ENCODE data around the gene EXO1. TPM values are rescaled to one million over a fixed set of nuclear protein-coding genes. Genes with fewer than 3 reads are reported as not detected.
"Not testable (repeated sequence)": the region's sequence is repeated elsewhere in the genome, so short reads cannot be mapped to it uniquely, and the experiment has no call there.

The EXO1 gene
- total RNA-seq, 2 donors from 2014 or later, result 0.29 TPM; not detected in 1

DNA sequence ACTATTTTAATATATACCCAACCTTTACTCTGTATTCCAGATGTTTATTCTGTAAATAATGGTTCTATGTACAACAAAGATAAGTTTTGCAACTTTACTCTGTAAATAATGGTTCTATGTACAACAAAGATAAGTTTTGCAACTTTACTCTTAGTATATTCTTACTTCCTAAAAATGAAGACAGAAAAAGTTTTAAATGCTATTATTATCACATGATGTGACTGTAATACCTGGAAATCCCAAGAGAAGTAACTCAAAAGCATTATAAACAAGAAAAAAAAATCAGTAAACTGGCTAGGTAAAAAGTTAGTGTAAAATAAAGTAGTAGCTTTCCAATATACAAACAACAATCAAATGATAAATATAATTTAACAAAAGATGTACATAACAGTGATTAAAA lies 18.5 kb upstream of the EXO1 start:
- no peak for DNase-seq (ENCODE audit: low spot score)
- intact Hi-C loops (cut with DNase I), result no loop called here

DNA sequence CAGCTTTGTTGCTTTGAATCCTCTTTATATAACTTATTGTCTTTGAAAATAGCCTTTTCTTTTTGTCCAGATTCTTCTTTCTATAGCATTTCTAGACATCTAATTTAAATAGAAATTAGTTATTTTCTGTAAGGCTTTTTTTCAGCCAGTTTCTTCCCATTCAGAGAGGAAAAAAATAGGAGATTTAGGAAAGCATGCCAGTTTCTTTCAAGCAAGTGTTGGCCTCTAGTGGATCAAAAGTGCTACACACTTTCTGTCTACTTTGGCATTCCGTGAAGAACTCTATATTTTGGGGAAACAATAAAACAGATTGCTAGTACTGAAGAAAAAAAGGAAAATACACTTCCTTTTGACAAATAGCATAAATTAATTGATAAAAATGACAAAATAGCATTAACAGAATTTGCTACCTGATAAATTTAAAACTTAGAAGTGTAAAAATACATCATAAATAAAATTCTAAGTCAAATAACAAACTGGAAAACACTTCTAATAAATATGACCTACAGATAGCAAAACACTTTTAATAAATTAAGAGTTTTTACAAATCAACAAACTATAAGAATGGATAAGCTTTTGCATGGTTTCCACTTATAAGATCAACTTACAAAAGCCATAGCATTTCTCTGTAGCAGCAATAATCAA lies 13.1 kb upstream of the EXO1 start:
- no peak for DNase-seq (ENCODE audit: low spot score)
- intact Hi-C loops (cut with DNase I), result no loop called here

DNA sequence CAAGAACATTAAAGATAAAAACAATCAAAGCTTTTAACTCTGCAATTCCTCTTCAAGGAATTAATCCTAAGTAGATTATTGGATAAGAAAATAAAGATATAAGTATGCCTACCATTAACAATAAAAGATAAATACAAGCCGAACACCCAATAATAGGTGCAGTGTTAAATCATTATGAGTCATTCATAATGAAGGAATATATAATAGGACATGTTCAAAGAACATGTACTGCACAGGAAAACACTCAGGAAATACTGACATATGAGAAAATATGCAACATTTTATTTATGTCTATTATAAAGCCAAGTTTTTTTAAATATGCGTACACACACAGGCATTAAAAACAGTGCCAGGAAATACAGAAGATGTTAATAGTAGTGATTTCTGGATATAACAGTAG lies 11.1 kb upstream of the EXO1 start:
- DNase-seq (ENCODE audit: low spot score), result no peak
- intact Hi-C loops (cut with DNase I), result no loop called here

GRCh38 chr1:241837416-241837815 lies 10.6 kb upstream of the EXO1 start:
- intact Hi-C loops (cut with DNase I), result no loop called here
- DNase-seq (ENCODE audit: low spot score), result no peak

GRCh38 chr1:241837901-241838300 lies 10.1 kb upstream of the EXO1 start:
- intact Hi-C loops (cut with DNase I), result no loop called here
- no peak for DNase-seq (ENCODE audit: low spot score)

GRCh38 chr1:241838897-241839296 lies 9.1 kb upstream of the EXO1 start:
- intact Hi-C loops (cut with DNase I), result no loop called here

GRCh38 chr1:241839369-241839979 lies 8.5 kb upstream of the EXO1 start:
- intact Hi-C loops (cut with DNase I), result no loop called here
- DNase-seq (ENCODE audit: low spot score), result no peak

More at GRCh38 chr1:241838897-241839296, 9.1 kb upstream of the EXO1 start:
- DNase-seq (ENCODE audit: low spot score), result no peak

DNA sequence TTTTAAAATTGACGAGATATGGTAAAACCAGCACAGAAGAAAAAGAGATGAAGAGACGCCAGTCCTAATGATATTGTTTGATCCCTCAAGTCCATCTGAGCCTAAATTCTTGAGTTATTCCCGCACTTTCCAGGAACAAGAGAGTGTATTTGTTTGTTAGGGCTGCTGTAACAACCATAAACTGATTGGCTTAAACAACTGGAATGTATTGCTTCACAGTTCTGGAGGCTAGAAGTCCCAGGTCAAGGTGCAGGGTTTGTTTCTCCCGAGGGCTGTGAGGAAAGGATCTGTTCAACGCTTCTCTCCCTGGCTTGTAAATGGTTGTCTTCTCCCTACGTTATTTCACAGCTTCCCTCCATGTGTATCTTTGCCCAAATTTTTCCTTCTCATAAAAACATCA lies 7.8 kb upstream of the EXO1 start:
- DNase-seq (ENCODE audit: low spot score), result no peak
- intact Hi-C loops (cut with DNase I), result no loop called here

DNA sequence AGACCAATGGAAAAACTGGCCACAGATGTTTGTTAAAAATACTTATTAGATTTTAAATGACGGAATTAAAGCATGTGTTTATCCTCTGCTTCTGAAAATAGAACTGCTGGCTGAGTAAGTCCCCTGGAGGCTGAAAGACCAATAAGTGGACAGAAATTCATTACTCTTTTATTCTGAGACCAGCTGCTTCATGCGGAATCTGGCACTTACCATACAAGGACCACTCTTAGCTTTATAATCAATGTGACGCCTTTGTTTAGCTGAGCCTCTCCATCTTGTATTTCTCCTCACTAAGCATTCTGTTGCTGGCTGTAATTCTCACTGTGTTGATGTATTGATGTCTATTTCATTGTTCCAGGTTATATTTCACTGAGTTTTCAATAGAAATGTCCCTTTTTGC lies 6.3 kb upstream of the EXO1 start:
- intact Hi-C loops (cut with DNase I), result no loop called here

GRCh38 chr1:241842565-241842964 lies 5.4 kb upstream of the EXO1 start:
- DNase-seq (ENCODE audit: low spot score), result no peak
- intact Hi-C loops (cut with DNase I), result no loop called here

More for the DNA sequence above, 6.3 kb upstream of the EXO1 start:
- DNase-seq (ENCODE audit: low spot score), result no peak

- intact Hi-C loops (cut with DNase I), result no loop called here
These were observed 3.4 kb upstream of the EXO1 start for GRCh38 chr1:241844593-241844992.

GRCh38 chr1:241846375-241846774 lies 1.6 kb upstream of the EXO1 start:
- no peak for DNase-seq (ENCODE audit: low spot score)
- intact Hi-C loops (cut with DNase I), result no loop called here

More at GRCh38 chr1:241844593-241844992, 3.4 kb upstream of the EXO1 start:
- DNase-seq (ENCODE audit: low spot score), result no peak

DNA sequence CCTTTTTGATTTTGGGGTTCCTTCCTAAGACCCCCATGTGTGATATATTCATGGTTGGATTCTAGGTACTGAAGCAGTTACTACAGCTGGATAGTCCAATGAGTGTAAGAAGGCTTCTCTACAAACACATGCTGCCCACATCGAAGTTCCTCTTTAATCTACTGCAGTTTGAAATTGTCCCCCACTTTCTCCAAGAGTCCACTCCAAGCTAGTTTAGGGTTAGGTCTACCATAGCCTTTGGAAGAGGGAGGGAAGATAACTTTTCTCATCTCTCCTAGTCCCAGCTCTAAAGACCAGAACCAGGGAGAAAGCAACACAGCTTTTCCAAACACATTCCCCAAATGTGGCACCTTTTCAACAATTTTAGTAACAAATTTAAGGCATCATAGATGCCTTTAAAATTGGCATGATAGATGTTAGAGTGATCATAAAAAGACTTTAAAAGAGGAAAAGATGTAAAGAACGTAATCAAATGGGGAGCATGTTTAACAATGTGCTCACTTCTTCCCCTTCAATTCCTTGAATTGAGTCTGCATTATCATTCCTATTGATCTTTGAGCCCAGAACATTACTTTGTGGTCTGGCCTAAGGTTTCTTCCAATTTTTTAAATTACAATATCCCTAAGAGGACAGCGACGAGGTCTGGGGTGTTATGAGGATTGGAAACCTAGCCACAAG lies 1.0 kb upstream of the EXO1 start:
- intact Hi-C loops (cut with DNase I), result no loop called here
- no peak for DNase-seq (ENCODE audit: low spot score)

- no peak for DNase-seq (ENCODE audit: low spot score)
- intact Hi-C loops (cut with DNase I), result no loop called here
These were observed 536 bp upstream of the EXO1 start for GRCh38 chr1:241847540-241847795.

GRCh38 chr1:241848686-241849344 lies 811 bp downstream of the EXO1 start:
- no peak for DNase-seq (ENCODE audit: low spot score)
- intact Hi-C loops (cut with DNase I), result no loop called here

- no peak for DNase-seq (ENCODE audit: low spot score)
- intact Hi-C loops (cut with DNase I), result no loop called here
These were observed 1.3 kb downstream of the EXO1 start for GRCh38 chr1:241849345-241849695.

DNA sequence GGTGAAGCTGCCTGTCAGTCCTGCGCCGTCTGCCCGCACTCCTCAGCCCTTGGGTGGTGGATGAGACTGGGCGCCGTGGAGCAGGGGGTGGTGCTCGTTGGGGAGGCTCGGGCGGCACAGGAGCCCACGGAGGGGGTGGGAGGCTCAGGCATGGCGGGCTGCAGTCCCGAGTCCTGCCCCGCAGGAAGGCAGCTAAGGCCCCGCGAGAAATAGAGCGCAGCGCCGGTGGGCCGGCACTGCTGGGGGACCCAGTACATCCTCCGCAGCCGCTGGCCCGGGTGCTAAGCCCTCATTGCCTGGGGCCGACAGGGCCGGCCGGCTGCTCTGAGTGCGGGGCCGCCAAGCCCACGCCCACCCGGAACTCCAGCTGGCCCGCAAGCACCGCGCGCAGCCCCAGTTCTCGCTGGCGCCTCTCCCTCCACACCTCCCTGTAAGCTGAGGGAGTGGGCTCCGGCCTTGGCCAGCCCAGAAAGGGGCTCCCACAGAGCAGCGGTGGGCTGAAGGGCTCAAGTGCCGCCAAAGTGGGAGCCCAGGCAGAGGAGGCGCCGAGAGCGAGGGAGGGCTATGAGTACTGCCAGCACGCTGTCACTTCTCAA lies 7.6 kb downstream of the EXO1 start:
- intact Hi-C loops (cut with DNase I), result loop anchor here in 1 of 2 donors (10.0 kb wide), 1 partner anchor 251 kb away; no protein-coding TSS in a partner anchor

DNA sequence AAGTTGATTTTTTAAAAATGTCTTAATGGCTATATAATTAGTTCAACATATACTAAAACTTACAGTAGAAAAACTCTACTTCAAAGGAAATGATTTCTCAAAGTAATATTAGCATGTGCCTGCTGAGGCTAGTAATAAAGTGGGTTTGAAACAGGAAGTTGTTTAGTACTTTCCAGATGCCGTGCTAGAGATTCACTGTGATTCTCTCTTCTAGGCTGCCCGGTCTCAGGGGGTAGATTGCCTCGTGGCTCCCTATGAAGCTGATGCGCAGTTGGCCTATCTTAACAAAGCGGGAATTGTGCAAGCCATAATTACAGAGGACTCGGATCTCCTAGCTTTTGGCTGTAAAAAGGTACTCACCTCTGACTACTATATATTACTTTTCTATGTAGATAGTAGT lies 9.1 kb downstream of the EXO1 start:
- intact Hi-C loops (cut with DNase I), result loop anchor here in 1 of 2 donors (10.0 kb wide), 1 partner anchor 252 kb away; no protein-coding TSS in a partner anchor
- no peak for DNase-seq (ENCODE audit: low spot score)

More for the DNA sequence above, 7.6 kb downstream of the EXO1 start:
- not testable (repeated sequence) for DNase-seq (ENCODE audit: low spot score)

DNA sequence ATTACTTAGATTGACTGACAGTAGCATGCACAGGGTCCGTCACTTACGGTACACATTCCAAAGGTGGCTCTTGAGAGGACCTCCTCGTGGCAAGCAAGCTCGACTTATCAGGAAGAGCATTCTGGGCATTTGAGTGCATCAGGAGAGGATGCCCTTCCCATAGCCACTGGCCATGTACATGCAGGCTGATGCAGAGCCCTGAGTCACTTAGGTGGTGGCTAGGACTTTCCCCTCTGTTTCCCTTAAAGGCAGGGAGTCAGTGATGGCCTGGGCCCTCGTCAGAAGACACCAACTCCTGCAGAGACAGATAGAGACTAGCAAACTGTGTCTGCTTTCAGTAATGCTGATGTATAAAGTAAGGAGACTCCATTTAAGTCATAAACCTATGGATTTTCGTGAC lies 12.9 kb downstream of the EXO1 start:
- DNase-seq (ENCODE audit: low spot score), result no peak
- intact Hi-C loops (cut with DNase I), result no loop called here

- intact Hi-C loops (cut with DNase I), result no loop called here
- DNase-seq (ENCODE audit: low spot score), result no peak
These were observed 21.0 kb downstream of the EXO1 start for GRCh38 chr1:241869022-241869421.
